ENCODE measurements around the gene NUDT2.
"Not testable (repeated sequence)": the region's sequence is repeated elsewhere in the genome, so short reads cannot be mapped to it uniquely, and the experiment has no call there.

NUDT2 gene

DNA sequence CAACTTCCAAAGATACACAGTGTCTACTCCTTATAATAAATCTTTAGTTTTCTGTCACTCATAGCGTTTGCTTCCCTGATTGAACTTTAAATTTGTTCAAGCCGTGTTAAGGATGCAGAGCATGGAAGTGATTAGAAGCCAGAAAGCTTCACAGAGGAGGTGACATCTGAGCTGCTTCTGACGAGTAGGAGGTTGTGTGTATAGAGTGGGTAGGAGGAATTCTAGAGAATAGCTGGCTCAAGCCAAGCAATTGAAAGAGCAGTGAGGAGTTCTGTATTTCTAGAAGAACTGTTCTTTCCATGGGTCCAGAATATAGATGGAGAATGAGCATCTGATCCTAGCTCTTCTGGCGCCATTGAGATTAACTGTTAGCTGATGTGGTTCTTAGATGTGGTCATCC is 6.0 kb downstream of the NUDT2 start:
- no peak for DNase-seq (ENCODE audit: low spot score)

- no peak for DNase-seq (ENCODE audit: low spot score)
Measured at GRCh38 chr9:34337403-34337802, 8.0 kb downstream of the NUDT2 start.

DNA sequence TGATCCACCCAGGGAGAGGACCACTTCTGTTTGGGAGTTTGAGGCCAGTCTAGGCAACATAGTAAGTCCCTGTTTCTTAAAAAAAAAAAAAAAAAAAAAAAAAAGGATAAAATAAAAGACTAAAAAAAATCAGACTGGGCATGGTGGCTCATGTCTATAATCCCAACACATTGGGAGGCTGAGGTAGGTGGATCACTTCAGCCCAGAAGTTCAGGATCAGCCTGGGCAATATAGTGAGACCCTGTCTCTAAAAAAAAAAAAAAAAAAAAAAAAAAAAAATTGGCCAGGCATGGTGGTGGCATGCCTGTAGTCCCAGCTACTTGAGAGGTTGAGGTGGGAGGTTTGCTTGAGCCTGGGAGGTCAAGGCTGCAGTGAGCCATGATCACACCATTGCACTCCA is 8.7 kb downstream of the NUDT2 start:
- DNase-seq (ENCODE audit: low spot score), result not testable (repeated sequence)

DNA sequence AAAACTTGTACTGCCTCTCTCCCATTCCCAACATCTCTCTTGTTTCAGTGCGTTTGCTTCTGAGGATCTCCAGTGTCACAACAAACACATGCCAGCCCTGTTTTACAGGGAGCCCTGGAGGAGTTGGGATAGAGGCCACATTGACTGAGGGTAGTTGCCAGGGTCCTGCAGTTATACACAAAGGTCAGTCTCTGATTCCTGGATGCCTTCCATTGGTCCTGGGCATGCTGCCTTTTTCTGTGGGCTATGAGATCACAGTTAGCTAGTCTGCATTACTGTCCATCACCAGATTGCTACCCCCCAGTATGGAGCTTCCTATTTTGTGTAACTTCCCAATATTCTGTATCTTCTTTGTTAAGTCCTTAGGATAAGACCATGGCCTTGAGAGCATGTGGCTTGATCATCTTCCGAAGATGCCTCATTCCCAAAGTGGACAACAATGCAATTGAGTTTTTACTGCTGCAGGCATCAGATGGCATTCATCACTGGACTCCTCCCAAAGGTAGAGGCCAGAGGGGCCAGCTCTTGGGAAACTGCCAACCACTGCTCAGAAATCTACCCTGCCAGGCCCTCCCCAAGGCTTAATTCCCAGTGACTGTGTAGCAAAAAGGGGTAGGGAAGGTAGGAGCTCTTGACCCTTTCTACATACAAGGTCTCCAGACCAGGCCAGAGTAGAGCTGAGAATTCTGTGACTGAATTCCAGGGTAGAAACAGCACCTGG is 9.5 kb downstream of the NUDT2 start:
- no peak for DNase-seq (ENCODE audit: low spot score)

- no peak for DNase-seq (ENCODE audit: low spot score)
Measured at GRCh38 chr9:34341659-34342295, 12.4 kb downstream of the NUDT2 start.

DNA sequence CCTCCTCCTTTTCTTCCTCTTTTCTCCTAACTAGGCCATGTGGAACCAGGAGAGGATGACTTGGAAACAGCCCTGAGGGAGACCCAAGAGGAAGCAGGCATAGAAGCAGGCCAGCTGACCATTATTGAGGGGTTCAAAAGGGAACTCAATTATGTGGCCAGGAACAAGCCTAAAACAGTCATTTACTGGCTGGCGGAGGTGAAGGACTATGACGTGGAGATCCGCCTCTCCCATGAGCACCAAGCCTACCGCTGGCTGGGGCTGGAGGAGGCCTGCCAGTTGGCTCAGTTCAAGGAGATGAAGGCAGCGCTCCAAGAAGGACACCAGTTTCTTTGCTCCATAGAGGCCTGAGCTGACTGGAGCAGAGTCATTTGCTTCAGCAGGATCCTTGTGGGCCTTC is 13.7 kb downstream of the NUDT2 start:
- no peak for DNase-seq (ENCODE audit: low spot score)

GRCh38 chr9:34343605-34344004 is 14.2 kb downstream of the NUDT2 start:
- DNase-seq (ENCODE audit: low spot score), result no peak

DNA sequence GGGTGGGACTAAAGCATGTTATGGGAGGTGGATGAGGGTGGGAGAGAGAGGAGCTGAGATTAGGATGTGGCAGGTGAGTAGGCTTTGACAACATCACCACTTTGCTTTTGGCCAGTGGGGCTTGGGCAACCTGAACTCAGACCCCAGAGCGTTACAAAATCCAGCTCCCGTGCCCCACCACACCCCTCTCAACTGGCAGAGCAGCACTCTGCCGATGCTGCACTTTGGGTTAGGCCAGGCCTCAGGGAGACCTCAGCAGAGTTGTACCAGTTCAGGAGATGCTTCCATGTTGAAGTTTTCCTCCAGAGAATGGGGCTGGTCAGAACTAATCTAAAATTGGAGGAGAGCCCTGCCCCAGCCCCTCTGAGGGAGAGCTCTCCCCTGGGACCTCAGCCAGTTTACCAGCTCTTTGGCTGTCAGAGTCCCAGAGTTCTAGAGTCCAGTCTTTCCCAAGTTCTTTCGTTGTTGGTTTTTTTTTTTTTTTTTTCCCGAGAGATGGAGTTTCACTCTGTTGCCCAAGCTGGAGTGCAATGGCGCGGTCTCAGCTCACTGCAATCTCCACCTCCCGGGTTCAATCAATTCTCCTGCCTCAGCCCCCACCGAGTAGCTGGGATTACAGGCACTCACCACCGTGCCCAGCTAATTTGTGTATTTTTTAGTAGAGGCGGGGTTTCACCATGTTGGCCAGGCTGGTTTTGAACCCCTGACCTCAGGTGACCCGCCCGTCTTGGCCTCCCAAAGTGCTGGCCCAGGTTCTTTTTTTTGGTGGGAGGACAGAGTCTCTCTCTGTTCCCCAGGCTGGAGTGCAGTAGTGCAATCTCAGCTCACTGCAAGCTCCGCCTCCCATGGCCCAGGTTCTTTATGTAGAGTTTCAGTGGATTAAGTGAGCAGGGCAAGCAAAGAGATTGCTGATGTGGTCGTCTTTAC is 17.8 kb downstream of the NUDT2 start:
- DNase-seq (ENCODE audit: low spot score), result no peak

- no peak for DNase-seq (ENCODE audit: low spot score)
Measured at GRCh38 chr9:34347800-34348158, 18.4 kb downstream of the NUDT2 start.

GRCh38 chr9:34349324-34349723 is 20.0 kb downstream of the NUDT2 start:
- no peak for DNase-seq (ENCODE audit: low spot score)

DNA sequence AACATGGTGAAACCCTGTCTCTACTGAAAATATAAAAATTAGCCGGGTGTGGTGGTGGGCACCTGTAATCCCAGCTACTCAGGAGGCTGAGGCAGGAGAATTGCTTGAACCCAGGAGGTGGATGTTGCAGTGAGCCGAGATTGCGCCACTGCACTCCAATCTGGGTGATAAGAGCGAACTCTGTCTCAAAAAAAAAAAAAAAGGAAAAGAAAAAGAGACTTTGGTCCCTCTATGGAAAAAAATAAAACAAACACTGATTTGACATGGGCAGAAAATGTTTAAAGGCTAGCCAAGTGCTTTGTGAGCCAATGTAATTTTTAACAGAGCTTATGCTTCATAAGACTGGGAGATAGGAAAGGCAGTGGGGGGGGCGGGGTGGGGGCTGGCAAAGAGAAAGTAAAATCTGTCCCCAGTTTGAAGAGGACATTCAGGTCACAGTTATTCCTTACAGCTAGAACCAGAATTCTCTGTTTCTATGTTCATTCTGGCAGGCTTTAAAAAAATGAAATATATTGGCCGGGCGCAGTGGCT is 22.8 kb downstream of the NUDT2 start:
- not testable (repeated sequence) for DNase-seq (ENCODE audit: low spot score)

DNA sequence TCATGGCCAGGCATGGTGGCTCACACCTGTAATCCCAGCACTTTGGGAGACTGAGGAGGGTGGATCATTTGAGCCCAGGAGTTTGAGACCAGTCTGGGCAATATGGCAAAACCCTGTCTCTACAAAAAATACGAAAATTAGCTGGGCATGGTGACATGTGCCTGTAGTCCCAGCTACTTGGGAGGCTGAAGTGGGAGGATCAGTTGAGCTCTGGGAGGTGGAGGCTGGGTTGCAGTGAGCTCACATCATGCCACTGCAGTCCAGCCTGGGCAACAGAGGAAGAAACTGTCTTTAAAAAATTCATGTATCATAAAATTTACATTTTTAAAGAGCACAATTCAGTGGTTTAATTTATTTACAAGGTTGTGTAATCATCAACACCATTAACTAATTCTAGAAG is 23.6 kb downstream of the NUDT2 start:
- not testable (repeated sequence) for DNase-seq (ENCODE audit: low spot score)

GRCh38 chr9:34362614-34363214 is 33.3 kb downstream of the NUDT2 start:
- no peak for DNase-seq (ENCODE audit: low spot score)

DNA sequence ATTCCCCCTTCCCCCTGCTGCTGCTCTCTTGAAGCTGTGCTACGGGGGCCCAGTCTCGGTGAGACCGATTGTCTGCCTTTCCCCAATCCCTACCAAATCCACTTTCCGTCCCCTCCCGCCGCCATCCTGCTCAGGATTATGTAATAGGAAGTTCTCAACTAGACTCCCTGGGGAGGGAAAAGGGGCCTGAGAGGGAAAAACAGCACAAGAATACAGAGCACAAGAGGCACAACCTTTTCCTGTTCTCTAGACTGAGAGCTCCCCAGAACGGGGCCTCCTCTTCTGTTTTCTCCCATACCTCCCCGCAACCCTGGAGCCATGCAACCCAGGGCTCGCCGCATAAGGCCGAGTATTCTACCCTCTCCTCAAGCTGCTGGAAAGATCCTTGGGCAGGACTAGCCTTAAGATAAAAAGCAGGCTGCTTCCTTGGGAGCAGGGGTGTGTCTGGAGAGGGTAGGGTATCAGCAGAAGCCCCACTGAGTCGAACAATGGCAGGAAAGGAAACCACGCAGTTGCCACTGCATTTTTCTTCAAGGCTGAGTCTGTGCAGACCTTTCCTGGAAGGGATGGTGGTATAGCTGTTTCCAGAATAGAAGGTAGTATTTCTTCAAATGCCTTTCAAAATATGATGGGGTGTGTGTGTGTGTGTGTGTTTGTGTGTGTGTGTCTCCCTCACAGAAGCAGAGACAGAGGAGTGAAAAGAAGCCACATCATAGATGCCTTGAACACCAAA is 34.4 kb downstream of the NUDT2 start:
- no peak for DNase-seq (ENCODE audit: low spot score)

GRCh38 chr9:34365282-34365681 is 35.9 kb downstream of the NUDT2 start:
- no peak for DNase-seq (ENCODE audit: low spot score)

DNA sequence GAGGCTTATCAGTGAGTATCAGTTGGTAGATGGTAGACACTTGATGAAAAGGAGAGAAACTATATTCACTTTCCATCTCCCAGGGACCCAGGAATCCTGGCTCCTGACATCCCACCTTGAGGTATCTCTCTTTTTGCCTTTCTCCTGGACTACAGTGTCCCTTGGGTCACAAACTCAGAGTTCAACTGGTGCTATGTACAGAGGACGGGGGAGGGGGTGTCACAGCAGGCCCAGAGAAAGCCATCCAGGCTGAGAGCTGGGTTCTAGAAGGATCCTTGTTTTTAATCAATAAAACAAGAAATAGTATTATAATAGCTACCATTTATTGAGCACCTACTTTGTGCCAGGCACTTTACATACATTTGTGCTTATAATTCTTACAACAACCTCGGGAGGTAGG is 37.0 kb downstream of the NUDT2 start:
- DNase-seq (ENCODE audit: low spot score), result no peak

GRCh38 chr9:34367751-34368410 is 38.5 kb downstream of the NUDT2 start:
- not testable (repeated sequence) for DNase-seq (ENCODE audit: low spot score)

DNA sequence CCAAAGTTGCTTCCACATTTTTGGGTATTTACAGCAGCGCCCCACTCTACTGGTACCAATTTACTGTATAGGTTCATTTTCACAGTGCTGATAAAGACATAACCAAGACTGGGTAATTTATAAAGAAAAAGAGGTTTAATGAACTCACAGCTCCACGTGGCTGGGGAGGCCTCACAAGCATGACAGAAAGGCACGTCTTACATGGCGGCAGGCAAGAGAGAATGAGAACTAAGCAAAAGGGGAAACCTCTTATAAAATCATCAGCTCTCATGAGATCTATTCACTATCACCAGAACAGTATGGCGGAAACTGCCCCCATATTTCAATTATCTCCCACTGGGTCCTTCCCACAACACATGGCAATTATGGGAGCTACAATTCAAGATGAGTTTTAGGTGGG is 39.4 kb downstream of the NUDT2 start:
- DNase-seq (ENCODE audit: low spot score), result not testable (repeated sequence)

DNA sequence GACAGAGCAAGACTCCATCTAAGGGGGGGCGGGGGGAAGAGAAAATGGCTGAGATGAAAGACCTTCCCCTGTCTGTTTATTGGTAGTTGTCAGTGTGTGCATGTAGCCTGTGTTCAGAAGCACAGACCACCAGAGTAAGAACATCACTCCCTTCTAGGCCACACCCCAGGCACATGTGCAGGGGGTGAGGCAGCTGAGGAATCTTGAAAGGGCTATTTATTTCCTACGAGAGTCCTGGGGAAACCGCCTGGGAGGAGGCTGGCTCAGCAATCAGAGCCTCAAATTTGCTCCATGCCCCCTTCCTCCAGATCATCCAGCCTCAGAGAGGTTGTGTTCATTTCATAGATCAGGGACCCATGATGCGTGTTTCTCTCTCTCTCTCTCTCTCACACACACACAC is 40.3 kb downstream of the NUDT2 start:
- DNase-seq (ENCODE audit: low spot score), result no peak

DNA sequence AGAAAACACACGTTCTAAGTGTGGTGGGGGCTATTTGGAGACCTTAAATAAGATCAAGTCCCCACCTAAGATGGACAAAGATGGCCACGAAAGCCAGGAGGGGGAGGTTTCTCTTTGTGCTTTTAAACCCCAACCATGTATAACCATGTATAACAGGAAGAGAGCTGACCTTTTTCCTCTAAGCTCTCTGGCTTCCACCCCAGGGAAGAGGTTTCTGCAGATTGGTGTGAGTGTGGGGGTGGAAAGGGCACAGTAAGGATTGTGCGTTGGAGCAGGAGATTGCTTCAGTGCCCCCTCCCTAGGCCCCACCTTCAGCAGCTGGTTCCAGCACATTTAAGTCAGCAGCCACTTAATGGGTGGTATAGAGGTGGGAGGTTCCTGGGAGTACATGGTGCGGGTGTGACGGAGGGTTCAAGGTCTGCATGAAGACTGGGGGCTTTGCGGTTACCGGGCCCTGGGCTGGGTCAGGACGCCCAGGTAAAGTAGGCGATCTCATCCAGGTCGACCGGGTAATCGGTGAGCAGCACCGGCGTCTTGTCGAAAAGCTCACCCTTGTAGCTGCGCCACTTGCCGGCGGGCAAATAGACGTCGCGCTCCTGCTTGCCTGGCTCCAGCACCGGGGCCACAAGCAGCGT is 41.1 kb downstream of the NUDT2 start:
- no peak for DNase-seq (ENCODE audit: low spot score)

Measured in HuH-7 (cell line).